ENCODE measurements around the gene MSANTD2.

Gene MSANTD2

GRCh38 chr11:124800226-124800929 lies at the start of gene MSANTD2:
TSS of gene MSANTD2 (minus strand) at chr11:124800406. CDS start at chr11:124800380, 26 bp downstream.
- peak; percentile 73 to 75 for DNase-seq (ENCODE audit: low read depth in 2 of 2)

- no peak for DNase-seq (ENCODE audit: low read depth in 2 of 2)
Measured at GRCh38 chr11:124846070-124846673, 46.0 kb upstream of the MSANTD2 start.

GRCh38 chr11:124844664-124845079 lies 44.5 kb upstream of the MSANTD2 start:
- DNase-seq (ENCODE audit: low read depth in 2 of 2): no peak

GRCh38 chr11:124843616-124843910 lies 43.4 kb upstream of the MSANTD2 start:
- DNase-seq (ENCODE audit: low read depth in 2 of 2): no peak

GRCh38 chr11:124842305-124842704 lies 42.1 kb upstream of the MSANTD2 start:
- no peak for DNase-seq (ENCODE audit: low read depth in 2 of 2)

GRCh38 chr11:124841840-124842239 lies 41.6 kb upstream of the MSANTD2 start:
- DNase-seq (ENCODE audit: low read depth in 2 of 2): no peak

GRCh38 chr11:124841201-124841600 lies 41.0 kb upstream of the MSANTD2 start:
- DNase-seq (ENCODE audit: low read depth in 2 of 2): no peak

- no peak for DNase-seq (ENCODE audit: low read depth in 2 of 2)
Measured at GRCh38 chr11:124840666-124841065, 40.5 kb upstream of the MSANTD2 start.

GRCh38 chr11:124839972-124840621 lies 39.9 kb upstream of the MSANTD2 start:
- no peak for DNase-seq (ENCODE audit: low read depth in 2 of 2)

- no peak for DNase-seq (ENCODE audit: low read depth in 2 of 2)
Measured at GRCh38 chr11:124839128-124839971, 39.1 kb upstream of the MSANTD2 start.

GRCh38 chr11:124838805-124839127 lies 38.6 kb upstream of the MSANTD2 start:
- DNase-seq (ENCODE audit: low read depth in 2 of 2): no peak

- no peak for DNase-seq (ENCODE audit: low read depth in 2 of 2)
Measured at GRCh38 chr11:124837491-124837856, 37.3 kb upstream of the MSANTD2 start.

GRCh38 chr11:124835918-124836317 lies 35.7 kb upstream of the MSANTD2 start:
- DNase-seq (ENCODE audit: low read depth in 2 of 2): no peak

GRCh38 chr11:124834526-124835180 lies 34.4 kb upstream of the MSANTD2 start:
- DNase-seq (ENCODE audit: low read depth in 2 of 2): no peak

GRCh38 chr11:124832571-124832970 lies 32.4 kb upstream of the MSANTD2 start:
- DNase-seq (ENCODE audit: low read depth in 2 of 2): no peak

- no peak for DNase-seq (ENCODE audit: low read depth in 2 of 2)
Measured at GRCh38 chr11:124831897-124832296, 31.7 kb upstream of the MSANTD2 start.

GRCh38 chr11:124830749-124831148 lies 30.5 kb upstream of the MSANTD2 start:
- DNase-seq (ENCODE audit: low read depth in 2 of 2): no peak

- no peak for DNase-seq (ENCODE audit: low read depth in 2 of 2)
Measured at GRCh38 chr11:124829986-124830385, 29.8 kb upstream of the MSANTD2 start.

GRCh38 chr11:124825876-124826275 lies 25.7 kb upstream of the MSANTD2 start:
- no peak for DNase-seq (ENCODE audit: low read depth in 2 of 2)

- no peak for DNase-seq (ENCODE audit: low read depth in 2 of 2)
Measured at GRCh38 chr11:124823512-124824376, 23.5 kb upstream of the MSANTD2 start.

Data from stimulated activated CD4-positive, alpha-beta T cell treated with anti-CD3 and anti-CD28 coated beads, Interleukin-4, amount 100 ng/mL, for 48 hours (primary cell).